ENCODE measurements around the gene VKORC1.
"Not testable (repeated sequence)": the region's sequence is repeated elsewhere in the genome, so short reads cannot be mapped to it uniquely, and the experiment has no call there.

Gene VKORC1

DNA sequence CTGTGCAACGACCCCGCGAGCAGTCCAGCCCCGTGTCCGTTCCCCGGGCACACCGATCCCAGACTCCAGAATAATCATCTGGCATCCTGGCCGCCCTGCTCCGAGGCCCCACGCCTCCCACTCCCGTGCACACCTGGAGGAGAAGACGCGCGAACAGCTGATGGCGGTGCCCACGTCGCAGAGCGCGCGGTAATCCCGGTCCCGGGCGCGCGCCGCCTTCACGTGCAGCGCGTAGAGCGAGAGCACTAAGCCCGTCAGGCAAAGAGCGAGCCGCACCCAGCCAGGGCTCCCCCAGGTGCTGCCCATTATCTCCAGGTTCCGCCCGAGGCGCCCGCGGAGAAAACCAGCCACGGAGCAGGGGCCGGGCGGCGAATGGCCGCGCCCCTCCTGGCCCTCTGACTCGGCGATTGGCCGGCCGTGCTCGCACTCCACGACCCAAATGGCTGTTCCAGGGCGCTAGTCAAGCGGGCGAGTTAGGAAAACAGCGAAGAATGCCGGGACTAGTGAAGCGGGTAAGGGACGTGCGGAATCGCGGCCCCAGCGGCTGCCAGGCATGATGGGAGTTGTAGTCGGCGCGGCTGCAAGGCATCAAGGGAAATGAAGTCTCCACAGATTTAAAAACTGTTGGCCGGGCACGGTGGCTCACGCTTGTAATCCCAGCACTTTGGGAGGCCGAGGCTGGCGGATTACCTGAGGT is at the start of gene VKORC1:
Gene VKORC1, minus strand, starts transcription at position 374 of the 697 bp plus-strand sequence. Its CDS starts 68 bp downstream, at position 306.
- peak; percentile 96 for DNase-seq (ENCODE audit: low spot score)

DNA sequence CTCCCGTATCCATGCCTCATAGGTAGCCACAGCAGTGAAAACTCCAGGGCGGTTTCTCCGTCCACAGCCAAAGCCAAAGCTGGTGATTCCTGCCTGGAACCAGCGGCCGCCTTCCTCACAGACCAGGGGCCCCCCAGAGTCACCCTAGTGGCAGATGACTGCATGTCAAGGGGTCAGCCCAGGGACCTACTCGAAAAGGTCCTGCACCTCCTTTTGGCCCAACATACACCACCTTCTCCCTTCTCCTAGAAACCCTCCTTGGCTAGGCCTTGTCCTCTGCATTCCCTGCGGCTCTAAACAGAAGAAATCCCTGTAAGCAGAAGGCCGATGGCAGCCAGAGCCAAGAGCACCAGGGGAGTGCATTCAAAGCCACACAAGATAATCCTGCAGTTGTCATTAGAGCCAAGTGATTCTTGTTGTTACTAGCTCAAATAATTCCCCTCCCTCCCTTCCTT is 49.1 kb upstream of the VKORC1 start:
- no peak for DNase-seq (ENCODE audit: low spot score)

DNA sequence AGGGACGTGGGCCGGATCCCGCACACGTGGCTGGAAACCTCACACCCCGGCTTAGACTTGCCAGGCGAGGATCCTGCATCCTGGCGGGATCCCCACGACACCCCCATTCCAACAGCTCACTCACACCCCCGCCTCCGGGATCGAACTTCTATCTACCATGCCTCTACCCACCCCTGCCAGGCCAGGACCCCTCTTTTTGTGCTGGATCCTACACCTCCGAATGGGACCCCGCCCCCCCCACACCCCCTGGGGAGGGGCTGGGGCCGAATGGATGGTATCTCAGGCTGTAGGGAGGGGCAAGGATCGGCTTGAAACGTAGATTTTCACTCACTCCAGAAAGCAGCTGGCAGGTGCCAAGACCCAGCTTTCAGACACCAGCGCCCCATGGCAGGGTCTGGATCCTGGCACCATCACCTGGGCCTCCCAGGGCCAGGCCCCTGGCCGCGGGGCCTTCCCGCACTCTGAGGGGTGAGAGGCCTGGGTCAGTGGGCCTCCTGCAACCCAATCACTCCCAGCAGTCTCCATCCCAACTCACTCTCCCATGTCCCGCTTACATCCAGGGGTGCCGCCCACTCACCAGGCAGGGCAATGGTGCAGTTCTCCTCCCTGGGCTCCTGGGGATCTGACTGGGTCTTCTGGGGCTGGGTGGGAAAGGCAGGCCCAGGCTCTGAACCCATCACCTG is 48.6 kb upstream of the VKORC1 start:
- no peak for DNase-seq (ENCODE audit: low spot score)

DNA sequence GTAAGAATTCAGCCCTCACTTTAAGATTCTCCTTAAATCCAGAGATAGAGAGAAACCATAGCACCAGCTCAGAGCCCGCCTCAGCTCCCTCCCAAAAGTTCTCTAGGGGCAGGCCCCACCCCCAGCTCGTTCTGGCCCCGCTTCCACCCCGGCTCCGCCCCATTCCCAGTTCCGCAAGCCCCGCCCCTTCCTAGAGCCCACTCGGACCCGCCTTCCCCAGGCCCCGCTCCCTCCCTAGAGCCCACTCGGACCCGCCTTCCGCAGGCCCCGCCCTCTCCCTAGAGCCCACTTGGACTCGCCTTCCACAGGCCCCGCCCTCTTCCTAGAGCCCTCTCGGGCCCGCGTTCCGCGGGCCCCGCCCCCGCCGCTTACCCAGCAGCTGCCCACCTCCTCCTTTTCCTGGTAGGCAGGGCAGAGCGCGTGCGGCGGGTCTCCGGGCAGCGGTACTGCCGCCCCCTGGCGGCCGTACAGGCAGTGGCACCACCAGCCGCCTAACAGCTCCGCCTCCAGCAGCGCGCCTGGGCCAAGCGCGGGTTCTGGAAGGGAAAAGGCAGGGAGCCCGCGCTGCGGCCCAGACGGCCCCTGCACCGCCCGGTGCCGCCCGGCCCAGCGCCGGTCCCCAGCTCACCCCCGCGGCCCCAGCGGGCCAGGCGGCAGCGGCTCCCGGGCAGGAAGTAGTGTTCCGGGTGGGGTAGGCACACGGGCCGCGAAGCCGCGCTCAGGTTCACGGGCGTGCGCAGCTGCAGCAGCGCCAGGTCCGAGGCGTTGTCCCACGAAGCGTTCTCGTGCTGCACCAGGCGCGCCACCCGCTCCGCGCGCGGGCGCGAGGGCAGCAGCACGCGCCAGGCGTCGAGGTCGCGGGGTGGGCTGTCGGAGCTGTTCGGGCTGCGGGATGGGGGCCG is 47.8 kb upstream of the VKORC1 start:
- DNase-seq (ENCODE audit: low spot score): peak; percentile 100

DNA sequence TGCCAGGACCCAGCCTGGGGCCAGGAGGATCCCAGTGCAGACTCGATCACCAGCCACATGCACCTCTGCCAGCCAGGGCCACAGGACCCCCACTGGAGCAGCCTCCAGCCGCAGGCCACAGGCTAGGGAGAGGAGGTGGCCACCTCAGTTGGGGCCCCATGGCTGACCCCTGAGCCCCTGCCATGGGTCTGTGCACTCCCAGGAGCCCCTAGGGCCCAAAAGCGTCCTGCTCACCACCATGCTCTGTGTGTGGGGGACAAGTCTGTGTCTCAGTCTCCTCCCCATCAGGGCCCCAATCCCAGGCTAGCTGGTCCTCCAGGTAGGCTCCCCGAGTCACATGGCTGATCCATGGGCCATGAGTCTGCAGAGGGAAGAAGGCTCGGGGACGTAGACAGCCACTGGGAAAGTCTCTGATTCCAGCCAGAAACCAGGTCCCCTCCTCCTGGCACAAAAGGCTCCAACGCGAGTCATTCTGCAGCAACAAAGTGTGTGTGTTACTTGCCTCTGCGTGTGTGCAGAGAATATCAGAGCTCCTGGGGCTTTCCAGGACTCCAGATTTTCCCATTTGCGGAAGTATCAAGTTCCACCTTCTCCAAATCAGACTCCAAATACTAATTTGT is 47.0 kb upstream of the VKORC1 start:
- peak; percentile 67 for DNase-seq (ENCODE audit: low spot score)

DNA sequence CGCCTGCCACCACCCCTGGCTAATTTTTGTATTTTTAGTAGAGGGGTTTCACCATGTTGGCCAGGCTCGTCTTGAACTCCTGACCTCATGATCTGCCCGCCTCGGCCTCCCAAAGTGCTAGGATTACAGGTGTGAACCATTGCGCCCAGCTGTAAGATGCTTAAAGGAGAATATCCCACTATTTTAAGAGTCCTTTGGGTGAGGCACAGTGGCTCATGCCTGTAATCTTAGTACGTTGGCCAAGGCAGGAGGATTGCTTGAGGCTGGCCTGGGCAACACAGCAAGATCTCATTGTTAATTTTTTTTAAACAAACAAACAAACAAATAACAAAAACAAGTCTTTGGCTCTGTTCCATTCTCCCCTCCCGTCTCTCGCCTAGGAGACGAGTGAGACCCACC is 46.5 kb upstream of the VKORC1 start:
- DNase-seq (ENCODE audit: low spot score): not testable (repeated sequence)

DNA sequence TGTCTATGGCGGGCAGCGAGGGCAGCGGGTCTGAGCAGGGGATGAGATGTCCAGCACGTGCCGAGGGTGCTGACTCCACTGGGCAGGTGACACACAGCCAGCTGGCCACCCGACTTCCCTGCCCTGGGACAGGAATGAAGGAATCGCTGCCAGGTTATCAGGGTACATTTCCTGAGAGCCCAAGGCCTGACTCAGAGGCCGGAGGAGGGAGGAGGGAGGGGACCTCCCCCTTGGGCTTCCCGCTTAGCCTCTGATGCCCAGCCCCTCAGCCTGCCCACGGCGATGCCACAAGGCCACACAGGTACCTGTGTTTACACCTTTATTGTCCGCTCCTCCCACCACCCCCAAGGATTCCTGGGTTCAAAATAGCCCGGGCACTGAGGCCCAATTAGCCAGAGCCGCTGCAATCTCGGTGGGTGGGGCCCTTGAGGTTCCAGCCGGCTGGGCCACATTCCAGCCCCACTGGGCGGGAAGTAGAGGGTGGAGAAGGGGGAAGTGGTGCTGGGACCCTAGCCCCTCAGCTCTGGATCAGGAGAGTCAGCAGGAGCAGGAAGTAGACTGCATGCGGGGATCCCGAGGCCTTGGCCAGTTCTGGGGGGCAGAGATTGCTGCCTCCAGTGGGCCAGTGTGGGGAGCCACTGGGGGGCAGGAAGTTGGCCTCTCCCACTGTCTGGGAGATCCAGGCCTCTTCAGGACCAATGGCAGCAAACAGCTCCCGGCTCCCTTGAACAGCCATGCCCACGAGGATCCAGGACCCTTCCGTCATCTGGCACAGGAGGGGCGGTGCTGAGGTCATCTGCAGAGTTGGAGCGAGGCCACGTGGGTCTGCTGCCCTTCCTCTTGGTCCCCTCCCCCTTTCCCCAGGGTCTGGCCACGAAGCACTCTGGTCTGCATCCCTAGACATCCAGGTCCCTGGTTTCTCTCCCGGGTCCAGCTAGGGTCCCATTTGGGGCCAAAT is 44.3 kb upstream of the VKORC1 start:
- DNase-seq (ENCODE audit: low spot score): no peak

DNA sequence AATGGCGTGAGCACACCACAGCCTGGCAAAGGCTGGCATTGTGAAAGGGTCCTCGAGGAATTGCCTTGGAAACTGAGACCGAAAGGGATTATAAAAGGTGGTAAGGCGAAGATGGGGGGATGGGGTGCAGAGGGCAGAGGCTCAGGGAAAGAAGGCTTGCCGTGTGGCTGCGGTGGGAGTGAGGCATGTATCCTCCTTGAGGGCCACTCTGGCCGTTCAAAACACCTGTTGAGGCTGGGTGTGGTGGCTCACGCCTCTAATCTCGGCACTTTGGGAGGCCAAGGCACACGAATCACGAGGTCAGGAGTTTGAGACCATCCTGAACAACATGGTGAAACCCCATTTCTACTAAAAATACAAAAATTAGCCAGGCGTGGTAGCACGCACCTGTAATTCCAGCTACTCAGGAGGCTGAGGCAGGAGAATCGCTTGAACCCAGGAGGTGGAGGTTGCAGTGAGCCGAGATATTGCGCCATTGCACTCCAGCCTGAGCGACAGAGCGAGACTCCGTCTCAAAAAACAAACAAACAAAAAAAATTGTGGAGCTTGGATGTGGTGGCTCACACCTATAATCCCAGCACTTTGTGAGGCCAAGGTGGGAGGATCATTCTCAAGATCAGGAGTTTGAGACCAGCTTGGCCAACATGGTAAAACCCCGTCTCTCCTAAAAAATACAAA is 42.4 kb upstream of the VKORC1 start:
- DNase-seq (ENCODE audit: low spot score): not testable (repeated sequence)

DNA sequence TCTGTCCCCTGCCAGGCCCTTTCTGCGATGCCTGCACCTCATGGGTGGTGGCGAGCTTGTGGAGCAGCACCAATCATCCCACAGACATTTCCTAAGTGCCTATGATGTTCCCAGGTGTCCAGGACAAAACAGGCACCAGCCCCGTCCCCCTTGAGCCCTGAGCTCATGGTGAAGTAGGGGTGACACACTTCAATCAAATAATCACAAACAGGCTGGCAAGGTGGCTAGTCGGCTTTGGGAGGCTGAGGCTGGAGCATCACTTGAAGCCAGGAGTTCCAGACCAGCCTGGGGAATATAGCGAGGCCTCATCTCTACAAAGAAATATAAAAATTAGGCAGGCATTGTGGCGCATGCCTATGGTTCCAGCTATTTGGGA is 41.7 kb upstream of the VKORC1 start:
- DNase-seq (ENCODE audit: low spot score): no peak

DNA sequence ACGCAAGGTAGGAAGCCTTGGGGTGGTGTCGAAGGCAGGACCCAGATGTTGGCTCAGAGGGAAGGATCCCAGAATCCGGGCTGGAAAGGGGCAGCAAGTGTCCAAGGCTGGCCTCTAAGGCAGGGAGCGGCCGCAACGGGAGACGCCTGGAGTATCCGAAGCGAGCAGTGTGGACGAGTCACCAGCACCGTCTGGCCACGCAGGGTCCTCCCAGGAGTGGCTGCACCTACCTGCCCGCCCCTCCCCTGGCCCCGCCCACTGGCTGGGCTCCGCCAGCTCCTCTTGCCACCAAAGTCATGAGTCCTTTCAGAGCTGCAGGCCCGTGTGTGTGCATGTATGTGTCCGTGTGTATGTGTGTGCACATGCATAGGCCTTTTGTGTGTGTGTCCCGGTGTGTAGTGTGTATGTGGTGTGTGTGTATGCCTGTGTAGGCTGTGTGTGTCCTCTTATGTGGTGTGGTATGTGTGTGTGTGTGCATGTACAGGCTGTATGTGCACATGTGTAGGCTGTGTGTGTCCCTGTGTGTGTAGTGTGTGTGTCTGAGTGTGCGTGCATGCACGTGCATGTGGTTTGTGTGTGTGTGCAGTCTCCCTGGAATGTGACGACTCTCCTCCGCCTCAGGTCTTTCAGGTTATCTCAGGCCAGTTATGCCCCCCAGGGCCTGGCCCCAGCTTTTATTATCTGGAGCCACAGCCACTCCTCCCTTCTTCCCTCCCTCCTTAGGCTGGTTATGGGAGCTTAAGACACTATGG is 41.1 kb upstream of the VKORC1 start, which contains the start of gene PRSS8:
Gene PRSS8, minus strand, starts transcription at position 193 of the 752 bp plus-strand sequence. CDS start 229 bp downstream, outside the sequence.
- DNase-seq (ENCODE audit: low spot score): peak; percentile 66

DNA sequence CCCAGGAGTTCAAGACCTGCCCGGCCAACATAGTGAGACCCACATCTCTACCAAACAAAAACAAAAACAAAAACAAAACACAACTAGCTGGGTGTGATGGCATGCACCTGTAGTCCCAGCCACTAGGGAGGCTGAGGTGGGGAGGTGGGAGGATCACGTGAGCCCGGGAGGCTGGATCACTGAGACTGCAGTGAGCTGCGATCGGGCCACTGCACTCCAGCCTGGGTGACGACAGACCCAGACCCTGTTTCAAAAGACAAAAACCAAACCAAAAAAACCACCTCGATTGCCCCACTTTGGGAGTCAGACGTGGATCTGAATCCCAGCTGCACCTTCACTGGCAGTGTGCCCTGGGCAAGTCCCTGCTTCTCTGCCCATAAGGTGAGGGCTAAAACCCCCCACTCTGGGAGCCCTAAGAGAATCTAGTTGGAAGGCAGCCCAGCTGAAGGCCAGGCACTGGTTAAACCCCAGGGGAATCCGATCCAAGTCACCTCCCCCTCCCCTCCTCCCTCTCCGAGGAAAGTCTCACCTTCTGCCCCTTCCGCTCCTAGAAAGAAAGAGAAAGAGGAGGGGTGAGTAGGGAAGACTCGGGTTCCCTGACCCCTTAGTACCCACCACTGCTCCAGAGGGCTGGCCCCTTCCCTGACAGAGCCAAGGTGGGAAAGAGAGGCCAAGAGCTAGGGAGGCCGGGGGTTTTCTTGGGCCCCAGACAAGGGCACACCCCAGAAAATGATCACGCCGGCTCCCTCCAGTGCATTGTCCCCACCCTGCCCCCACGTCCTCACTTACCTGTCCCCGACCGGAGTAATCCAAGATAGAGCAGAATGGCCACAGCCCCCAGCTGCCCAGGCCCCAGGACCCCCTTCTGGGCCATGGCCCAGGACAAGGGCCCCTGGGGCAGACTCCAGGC is 40.3 kb upstream of the VKORC1 start:
- DNase-seq (ENCODE audit: low spot score): no peak

DNA sequence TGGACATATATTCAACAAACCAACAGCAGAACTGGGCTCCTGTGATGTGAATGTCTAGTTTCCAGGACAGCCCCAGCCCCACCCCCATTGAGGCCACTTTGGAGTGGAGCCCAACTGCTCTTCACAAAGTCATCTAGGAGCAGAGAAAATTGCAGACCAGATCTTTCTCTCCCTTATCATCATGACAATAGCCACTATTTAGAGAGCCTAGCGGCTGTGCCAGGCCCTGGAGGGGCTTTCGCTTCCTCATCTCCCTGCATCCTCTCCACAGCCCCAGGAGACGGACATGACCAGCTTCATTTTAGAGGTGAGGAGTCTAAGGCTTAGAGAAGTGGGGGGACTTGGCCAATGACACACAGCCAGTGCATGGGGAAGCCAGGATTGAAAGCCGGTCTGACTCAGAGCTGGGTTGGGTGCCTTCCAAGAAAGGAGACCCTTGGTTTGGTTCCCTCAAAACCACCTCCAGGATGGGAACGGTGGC is 39.5 kb upstream of the VKORC1 start:
- DNase-seq (ENCODE audit: low spot score): no peak

DNA sequence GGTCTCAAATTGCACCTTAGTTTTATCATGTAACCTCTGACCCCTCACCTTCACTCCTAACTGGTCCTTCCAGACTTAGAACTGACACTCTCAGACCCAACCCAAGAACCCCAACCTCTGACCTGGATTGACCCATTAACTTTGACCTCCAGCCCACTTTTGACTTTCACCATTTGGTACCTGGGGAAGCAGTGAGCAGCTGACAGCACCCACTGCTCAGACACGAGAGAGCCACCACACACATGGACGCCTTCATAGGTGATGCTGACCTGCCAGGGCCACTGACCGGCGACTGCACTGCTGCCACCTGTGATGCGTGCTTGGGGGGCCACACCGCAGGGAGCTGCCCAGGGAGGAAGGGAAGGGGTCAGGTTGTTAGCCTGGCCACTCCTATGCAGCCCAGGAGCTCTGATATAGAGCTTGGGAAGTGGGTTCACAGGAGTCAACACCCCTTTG is 38.5 kb upstream of the VKORC1 start:
- DNase-seq (ENCODE audit: low spot score): no peak

DNA sequence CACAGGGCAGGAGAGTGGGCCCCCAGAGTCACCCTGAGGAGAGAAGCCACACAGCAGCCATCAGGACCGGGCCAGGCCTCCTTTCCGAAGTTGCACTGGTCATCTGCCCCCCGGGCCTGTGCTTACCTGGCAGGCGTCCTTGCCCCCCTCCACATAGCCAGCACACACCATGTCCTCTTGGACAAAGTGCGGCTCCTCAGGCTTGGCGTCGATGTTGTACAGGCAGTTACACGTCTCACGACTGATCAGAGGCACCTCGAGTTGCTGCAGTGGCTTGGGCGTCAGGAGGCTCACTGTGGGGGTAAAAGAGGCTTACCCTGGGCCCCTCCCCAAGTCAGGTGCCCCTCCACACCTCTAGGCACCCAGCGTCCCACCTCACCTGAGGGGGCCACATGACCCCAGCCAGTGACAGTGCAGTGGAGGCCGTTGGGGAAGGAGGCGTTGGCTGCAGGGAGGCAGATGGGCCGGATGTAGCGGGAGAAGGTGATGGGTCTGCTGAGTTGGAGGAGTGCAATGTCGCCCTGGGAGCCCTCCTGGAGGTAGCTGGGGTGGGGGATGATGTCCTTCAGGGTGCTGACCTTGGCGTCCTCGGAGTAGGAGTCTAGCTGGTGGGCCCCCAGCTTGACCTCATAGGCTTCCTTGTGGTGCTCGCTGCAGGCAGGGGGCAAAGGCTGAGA is 37.8 kb upstream of the VKORC1 start:
- DNase-seq (ENCODE audit: low spot score): no peak

DNA sequence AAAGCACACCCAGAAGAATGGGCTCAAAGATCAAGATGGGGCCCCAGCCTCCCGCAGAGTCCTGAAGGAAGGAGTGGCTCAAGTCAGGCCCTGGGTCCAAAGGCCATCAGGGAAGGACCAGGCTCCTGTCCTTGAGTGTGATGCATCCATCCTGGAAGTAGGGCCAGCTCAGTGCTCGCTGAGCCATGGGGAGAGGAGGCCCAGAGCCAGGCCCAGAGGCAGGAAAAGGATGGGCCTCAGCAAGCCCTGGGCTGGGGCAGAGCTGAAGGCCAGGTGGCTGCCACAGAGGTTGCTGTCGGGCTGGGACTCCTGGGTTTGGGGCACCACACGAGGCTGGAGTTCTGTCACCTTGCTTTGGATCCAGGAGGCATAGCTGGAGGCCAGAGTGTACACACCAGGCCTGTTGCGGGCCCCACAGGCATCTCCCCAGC is 37.3 kb upstream of the VKORC1 start:
- DNase-seq (ENCODE audit: low spot score): no peak

DNA sequence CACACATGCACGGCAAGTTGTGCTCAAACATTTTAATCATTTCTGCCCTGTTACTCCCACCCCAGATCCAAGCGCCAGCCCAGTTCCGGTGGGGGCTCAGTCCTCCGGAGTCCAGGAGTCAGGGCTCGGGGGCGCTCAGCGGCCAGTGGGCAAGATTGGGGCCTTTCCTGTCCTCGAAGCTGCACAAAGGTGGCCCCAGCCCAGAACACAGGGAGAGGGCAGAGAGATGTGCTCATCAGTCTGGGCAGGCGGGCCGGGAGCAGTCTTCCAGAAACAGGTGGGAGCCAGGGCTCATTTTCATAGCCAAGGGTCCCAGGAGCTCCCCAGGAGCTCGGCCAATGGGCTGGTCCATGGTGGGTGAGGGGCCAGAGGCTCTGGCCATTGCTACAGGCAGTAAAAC is 36.8 kb upstream of the VKORC1 start:
- DNase-seq (ENCODE audit: low spot score): no peak

DNA sequence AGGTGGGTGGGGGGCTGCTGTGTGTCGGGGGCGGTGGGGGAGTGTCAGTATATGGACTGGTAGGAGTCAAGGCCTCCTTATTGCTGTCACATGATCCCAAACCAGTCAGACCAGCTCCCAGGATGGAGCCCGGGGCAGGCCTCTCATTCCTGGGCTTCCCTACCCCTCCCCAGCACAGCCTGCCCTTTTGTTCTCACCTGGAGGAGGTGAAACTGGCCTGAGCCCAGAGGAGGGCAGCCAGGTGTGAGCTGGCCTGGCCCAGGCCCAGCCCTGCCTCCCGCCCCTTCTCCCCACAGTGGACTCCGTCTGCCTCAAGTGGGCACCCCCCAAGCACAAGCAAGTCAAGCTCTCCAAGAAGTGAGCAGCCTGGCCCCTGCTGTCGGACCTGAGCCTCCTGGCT is 36.3 kb upstream of the VKORC1 start:
- no peak for DNase-seq (ENCODE audit: low spot score)

Data from ecto neural progenitor cell (in vitro differentiated cells).